Measurements from ENCODE around the gene TBC1D22A.

DNA sequence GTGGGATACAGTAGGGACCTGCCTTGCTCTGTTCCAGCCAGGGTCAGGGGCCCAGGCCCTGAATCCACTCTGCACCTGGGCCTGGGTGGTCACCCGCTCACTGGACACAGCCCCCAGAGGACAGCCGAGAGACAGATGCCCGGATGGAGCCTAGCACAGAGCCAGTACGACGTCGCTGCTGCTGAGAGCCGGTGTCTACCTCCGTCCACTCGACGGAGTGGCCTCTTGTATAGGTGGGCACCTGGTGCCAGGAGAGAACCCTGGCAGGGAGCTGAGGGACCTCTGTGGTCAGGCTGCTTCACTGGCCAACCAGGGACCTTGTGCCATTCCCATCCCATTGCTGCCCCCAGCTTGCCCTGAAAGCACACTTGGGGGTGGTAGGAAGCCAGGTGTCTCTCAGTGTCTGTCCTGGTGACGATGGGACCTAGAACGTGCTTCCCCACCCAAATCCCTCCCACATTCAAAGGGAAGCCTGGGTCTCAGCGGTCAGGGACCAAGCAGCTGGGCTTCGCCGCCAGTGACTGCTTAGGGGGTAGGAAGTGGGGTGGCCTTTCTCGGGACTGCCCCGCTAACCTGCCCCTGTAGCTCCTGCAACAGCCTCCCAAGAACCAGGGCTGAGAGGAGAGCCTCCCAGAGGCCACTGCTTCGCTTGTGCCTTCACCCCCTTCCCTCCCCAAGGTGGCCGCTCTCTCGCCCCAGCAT lies 14.1 kb upstream of the TBC1D22A start:
- TF ChIP-seq CTCF (IDR thresholded peaks at IDR 0.05; ENCODE audit: extremely low read depth in 1 of 2, insufficient read depth in 1 of 2, low read depth in 1 of 2, low read length in 2 of 2) (no peak), POLR2A (IDR thresholded peaks at IDR 0.05; ENCODE audit: low read depth, low read length) (no peak), EZH2 (IDR thresholded peaks at IDR 0.05; ENCODE audit: borderline replicate concordance, low read depth, low read length, severe bottlenecking) (no peak)
